HEK293T (cell line): Measurements from ENCODE around the gene AKAP7.

Experiments
- BHLHE40 ChIP-seq: fragments of 450-650 bp; IDR thresholded peaks from 2 replicates; pipeline ENCODE4 v1.6.1; 2016; ENCODE audit warnings: mild to moderate bottlenecking, moderate library complexity, borderline replicate concordance
- FOXM1 ChIP-seq: fragments of 450-650 bp; IDR thresholded peaks from 2 replicates; pipeline ENCODE4 v1.6.1; 2017; ENCODE audit warnings: mild to moderate bottlenecking, borderline replicate concordance
- PKNOX1 ChIP-seq: fragments of 450-650 bp; IDR thresholded peaks from 2 replicates; pipeline ENCODE4 v1.6.1; 2016
- SP1 ChIP-seq: fragments of 450-650 bp; IDR thresholded peaks from 2 replicates; pipeline ENCODE4 v1.6.1; 2017

GRCh38 chr6:131257104-131257503, 121.8 kb downstream of the AKAP7 start:
- TF ChIP-seq SP1 (no peak), PKNOX1 (no peak), BHLHE40 (no peak), FOXM1 (no peak)
